ENCODE measurements around the gene ADARB1.

ADARB1 gene

GRCh38 chr21:45253633-45254459 lies 179.5 kb downstream of the ADARB1 start:
- no peak for ATAC-seq
- no peak for DNase-seq

GRCh38 chr21:45254460-45254930 lies 180.1 kb downstream of the ADARB1 start:
- ATAC-seq: no peak
- DNase-seq: no peak

DNA sequence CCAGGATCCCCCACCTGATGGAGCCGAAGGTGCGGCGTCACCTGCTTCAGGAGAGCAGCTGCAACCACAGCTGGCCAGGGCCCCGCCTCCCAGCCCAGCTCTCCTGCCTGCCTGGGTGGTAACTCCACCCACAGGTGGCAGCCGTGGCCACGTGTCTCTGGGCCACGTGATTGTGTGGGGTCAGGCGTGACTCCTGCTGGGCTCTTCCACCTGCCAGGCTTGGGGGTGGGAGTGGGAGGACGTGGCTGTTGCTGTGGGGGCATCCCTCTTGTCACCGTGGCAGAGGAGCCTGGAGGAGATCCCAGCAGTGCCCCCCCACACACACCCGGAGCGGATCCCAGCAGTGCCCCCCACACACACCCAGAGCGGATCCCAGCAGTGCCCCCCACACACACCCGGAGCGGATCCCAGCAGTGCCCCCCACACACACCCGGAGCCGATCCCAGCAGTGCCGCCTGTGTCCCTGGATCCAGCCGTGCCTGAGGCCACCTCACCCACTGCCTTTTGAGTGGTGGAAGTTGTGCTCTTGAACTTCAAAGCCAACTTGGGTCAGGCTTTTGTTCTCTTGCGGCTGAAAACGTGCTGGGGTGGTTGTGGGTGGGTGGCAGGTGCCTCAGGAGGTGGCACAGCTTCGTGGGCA lies 181.1 kb downstream of the ADARB1 start:
- ATAC-seq (no peak), DNase-seq (no peak)

- ATAC-seq: no peak
Observed at GRCh38 chr21:45256021-45256911, 181.9 kb downstream of the ADARB1 start.

DNA sequence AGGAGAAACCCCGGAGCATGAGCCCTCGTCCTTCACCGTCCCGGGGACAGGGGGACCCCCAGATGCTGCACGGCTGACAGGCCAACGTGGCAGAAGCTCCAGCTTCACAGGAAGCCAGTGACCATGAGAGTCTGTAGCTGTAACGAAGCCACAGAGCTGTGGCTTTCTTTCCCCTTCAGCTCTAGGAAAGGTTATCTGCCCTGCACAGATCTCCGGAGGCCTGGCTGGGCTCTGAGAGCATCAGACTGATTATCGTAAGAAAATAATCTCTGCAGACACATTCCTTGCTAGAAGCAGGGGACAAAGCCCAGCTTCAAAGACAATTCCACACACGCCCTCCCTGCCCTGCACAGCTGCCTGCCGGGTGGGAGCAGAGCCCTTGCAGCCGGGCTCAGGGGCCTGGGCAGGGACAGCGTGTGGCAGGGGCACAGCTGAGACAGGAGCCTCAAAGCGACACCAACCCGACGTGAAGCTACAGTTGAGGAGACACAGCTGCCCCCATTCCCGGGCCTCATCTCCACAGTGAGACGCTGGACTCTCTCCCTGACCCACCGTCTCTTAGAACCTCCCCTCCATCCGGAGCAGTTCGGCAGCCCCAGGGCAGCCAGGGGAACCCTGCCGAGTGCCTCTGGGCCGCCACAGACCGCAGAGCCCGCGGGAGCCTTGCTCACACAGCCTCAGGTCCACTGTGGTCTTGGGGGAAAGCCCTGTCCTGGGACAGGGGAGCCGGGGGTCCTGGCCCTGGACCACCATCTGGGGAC lies 182.7 kb downstream of the ADARB1 start:
- peak; percentile 51 for ATAC-seq

More at GRCh38 chr21:45256021-45256911, 181.9 kb downstream of the ADARB1 start:
- no peak for DNase-seq

GRCh38 chr21:45257673-45258341 lies 183.4 kb downstream of the ADARB1 start:
- no peak for DNase-seq
- no peak for ATAC-seq

More for the DNA sequence above, 182.7 kb downstream of the ADARB1 start:
- DNase-seq: no peak

GRCh38 chr21:45258466-45258865 lies 184.1 kb downstream of the ADARB1 start:
- no peak for ATAC-seq
- DNase-seq: no peak

- ATAC-seq (no peak), DNase-seq (no peak)
Observed at GRCh38 chr21:45259206-45259840, 184.9 kb downstream of the ADARB1 start.

- no peak for DNase-seq
- ATAC-seq: no peak
Observed at GRCh38 chr21:45260191-45260825, 185.9 kb downstream of the ADARB1 start.

DNA sequence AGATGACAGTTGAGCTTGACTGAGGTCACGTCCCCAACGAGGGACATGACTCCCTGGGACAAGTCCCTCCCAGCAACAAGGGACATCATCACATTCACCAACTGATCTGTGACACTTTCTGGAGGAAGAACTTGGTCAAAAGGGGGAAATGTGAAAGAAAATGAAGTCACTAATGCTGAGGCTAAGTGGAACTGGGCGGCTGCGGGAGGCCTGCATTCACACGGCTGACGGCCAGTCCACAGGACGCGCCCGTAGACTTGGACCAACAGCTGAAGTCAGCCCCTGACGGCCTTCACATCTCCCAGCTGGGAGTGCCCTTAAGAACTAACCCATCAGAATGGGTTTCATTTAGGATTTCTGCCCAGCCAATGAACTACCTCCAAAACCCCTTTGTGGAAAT lies 186.7 kb downstream of the ADARB1 start:
- DNase-seq: no peak
- no peak for ATAC-seq

DNA sequence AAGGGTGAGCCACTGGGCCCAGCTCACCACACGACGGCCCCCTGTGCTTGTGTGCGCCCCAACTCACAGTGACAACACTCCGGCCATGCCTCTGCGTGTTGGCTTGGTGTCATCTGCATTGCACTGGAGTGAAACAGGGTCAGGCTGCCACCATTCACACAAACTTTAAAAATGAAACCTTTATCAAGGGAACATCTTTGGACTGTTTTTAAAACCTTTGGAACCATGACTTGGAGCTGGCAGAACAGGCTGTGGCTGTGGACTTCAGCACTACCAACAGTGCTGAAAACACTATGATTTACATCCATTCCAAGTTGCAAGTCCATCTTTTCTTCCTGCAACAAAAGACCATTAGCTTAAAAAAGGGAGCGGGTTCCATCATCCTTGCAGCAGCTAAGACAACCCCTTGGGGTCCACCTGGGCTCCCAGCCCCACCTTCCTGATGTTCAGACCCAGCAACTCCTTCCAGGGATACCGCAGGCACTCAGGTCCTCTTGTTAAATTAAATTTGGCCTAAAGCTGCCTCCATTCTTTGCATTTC lies 187.7 kb downstream of the ADARB1 start:
- ATAC-seq: no peak
- DNase-seq: no peak

- no peak for ATAC-seq
- no peak for DNase-seq
Observed at GRCh38 chr21:45262616-45263015, 188.2 kb downstream of the ADARB1 start.

- DNase-seq (no peak), ATAC-seq (no peak)
Observed at GRCh38 chr21:45263534-45263933, 189.2 kb downstream of the ADARB1 start.

DNA sequence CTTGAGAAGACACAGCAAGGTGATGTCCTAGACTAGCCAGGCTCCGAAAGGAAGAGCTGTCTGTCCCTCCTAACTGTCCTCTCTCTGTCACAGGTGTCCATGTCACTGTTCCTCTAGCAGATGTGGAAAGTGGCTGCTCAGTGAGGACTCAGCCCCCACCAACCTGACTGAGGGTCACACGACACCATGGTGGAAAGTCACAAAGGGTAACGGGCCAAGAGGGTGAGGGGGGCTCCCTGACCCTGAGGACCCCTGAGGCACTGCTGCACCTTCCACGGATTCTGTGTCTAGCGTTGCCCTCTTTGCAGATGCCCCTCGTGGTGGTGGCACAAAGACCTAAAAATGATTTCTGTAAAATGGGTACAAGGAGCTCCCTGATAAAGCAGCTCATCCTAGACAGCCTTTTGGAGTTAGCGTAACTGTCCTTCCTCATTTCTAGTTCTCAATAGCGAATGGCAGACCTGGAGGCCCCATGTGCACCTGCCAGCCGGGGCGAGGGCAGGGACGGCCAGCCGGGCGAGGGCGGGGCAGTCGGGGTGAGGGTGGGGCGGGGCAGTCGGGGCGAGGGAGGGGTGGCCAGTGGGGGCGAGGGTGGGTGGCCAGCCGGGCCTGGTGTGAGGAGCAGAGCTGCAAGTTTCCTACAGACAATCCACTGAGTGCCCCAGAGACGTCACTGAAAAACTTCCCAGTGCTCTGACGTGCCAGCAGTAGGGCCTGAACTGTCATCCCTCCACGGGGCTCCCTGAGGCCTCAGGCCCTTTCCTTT lies 189.9 kb downstream of the ADARB1 start:
- DNase-seq: no peak
- no peak for ATAC-seq

- no peak for ATAC-seq
- no peak for DNase-seq
Observed at GRCh38 chr21:45264912-45265515, 190.6 kb downstream of the ADARB1 start.

GRCh38 chr21:45265721-45266517 lies 191.5 kb downstream of the ADARB1 start:
- DNase-seq (no peak), ATAC-seq (no peak)

DNA sequence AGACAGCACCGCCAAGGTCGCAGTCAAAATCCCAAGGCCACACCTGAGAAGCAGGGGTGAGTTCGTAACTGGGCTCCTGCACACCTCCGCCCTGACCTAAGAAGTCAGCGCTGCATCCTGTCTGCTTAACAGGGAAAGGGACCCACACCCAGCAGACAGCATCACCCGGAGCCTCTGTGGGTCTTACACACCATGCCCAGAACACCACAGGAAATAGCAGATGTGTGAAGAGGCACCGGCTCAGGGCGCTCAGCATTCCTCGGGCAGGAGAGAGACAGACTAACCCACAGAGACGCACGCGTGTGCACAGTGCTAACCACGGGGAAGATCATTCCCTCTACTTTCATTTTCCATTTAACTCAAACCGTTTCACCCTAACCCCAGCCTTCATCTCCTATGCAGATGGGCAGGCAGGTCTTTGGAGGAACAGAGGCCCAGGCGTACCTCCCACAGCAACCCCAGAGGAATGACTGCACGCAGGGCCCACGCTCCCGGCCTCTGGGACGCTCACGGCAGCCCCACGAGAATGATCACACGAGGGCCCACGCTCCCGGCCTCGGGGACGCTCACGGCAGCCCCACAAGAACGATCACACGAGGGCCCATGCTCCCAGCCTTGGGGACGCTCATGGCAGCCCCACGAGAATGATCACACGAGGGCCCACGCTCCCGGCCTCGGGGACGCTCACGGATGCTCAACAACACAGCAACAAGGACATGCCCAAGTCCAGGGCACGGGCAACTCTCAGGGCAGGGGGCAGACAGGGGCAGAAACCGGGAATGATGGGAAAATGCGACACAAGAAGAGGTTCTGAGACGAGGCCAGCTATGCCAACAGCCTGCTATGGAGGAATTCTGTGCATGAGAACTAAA lies 192.4 kb downstream of the ADARB1 start:
- DNase-seq (peak; percentile 33), ATAC-seq (peak; percentile 89)

Measured in stimulated activated naive CD8-positive, alpha-beta T cell treated with anti-CD3 and anti-CD28 coated beads, Interleukin-15, Interleukin-2, amounts not matched to agents 100 U/mL and 50 U/mL, for 24 hours (primary cell).